HG03575 (cell line): Measurements from ENCODE around the gene FGF13.

Experiments
- ATAC-seq: cut with Tn5 transposase; IDR thresholded peaks from one replicate; pipeline ENCODE4 v1.9.1; 2021; ENCODE audit not compliant: unreplicated experiment, insufficient number of reproducible peaks, low FRiP score; ENCODE audit errors: extremely low read depth

Gene FGF13

DNA sequence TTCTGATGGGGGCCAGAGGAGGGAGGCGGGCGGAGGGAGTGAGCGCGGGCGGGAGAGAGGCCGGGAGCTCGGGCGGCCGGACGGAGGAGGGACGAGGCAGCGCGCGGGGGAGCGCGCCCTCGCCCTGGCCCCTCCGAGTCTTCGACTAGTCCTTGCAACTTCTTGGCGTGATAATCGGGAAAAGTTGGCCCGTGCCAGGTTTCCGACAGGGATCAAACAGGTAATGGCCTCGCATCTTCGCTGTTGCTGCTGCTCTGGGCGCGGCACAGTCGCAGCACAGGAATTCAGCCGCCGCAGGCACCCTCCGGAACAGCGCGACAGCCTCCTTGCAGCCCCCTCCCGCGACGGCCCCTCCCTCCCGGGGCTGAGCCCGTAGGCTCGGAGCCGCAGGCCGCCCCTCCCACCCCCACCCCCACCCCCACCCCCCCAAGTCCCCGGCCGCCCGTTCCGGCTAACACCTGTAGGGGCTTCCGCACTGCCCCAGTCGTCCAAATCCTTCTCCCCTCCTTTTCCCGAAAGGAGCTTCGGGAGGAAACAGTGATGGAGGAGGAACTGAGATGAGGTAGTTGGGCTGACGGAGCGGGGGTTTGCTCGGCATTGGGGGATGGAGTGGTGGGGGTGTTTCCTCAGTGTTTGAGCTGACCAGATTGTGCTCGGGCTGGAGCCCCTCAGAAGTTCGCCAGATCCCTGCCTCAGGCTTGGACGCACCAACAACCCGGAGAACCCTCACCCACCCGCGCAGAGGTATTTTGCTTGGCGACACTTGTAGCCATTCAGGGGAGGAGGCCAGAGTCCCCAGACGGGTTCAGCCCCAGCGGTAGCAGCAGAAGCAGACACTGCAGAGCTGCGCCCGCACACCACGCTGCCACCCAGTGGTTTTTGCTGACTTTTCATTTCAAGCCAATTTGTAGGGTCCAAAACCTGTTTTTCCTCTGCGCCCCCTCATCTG, at the start of gene FGF13:
Gene FGF13, minus strand, starts transcription at position 319 of the 949 bp plus-strand sequence. CDS start 714 bp downstream, outside the sequence.
- no peak for ATAC-seq

DNA sequence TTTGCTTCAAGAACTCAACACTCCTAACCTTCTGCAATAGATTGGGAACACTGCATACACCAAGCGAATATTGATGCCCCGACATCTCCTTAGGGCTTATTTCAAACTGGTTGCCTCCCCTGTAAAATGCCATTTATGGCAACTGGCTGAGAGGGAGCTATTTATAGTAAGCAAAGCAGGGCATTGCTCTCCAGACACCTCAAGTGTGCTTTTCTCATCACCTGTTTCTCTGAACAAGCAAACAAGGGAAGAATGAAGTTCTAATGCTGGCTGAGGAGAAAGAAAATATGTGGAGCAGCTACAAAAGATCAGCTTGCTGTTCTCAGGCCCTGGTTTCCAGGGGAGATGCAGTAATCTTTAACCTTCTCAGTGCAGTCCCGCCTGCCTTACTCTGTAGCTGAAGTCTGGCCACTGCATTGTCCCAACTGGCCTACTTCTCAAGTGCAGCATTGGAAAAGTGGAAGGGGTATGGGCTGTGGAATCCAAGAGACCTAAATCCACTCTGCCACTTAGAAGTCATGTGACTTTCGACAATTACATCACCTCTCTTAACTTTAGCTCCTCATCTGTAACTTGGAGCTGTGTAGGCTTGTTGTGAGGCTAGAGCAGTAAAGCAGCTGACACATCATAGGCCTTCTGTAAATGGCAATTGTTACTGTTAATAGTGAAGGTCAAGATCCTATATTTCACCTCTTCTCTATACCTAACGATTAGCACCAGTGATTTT, 47.9 kb upstream of the FGF13 start:
- ATAC-seq = no peak

DNA sequence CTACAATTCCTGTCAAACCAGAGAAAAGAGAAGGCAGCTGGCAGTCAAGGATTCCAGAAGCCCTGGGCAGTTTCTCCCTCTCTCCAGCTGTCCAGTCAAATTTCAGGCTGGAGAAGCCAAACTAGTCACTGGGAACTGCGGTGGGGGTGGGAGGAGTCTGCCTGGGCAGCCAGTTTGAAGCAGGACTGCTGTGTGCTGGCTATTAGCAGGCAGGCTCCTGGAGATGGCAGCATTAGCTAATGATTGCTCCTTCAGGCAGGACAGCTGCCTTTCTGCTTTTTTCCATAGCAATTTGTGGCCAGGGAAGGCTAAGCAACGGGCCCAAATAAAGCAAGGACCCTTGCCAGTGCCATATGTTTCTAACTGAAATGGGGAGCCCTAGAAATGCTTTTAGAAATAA, 44.7 kb upstream of the FGF13 start:
- ATAC-seq = no peak

DNA sequence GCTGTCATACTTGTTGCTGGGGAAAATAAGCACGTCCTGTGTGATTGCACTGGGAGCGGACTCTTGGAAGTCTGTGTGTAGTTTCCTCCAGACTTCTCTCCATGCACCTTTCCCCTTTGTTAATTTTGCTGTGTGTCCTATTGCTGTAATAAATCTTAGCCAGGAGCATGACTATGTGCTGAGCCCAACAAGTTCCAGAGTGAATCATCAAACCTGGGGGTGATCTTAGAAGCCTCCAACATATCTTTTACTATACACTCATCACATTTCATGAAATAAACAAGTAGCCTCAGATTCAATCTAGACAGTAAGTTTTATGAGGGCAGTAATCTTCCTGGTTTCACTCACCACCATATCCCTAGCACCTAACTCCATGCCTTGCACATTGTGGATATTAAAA, 43.3 kb upstream of the FGF13 start:
- ATAC-seq = no peak

DNA sequence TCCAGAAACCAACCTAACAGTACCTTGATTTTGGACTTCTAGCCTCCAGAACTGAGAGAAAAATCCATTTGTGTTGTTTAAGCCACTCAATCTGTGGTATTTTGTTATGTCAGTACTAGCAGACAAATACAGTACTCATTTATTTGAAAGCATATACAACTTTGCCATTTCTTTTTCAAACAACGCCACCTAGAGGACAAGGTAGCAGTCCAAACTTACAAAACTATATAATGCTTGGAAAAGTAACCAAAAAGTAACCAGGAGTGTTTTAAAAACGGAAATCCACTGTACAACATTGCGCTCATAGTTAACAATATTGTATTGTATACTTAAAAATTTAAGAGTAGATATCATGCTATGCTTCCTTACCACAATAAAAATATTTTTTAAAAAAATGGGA, 37.0 kb upstream of the FGF13 start:
- ATAC-seq = no peak

DNA sequence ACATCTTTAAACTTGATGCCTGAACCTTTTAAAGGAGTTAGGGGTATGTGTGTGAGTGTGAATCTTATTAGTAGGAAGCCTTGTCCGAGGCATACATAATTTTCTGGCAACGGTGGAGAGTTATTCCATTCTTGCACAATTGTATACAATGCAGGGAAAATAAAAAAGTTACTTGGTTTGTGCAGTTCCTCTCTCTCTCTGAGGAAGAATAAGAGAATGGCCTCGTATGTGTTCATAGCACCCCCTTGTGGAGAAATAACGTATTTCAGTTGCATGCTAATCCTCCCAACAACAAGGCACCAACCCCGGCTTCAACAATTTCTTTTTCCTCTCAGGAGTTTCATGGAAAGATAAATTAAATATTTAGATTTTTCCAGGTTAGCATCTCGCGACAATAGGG, 33.7 kb upstream of the FGF13 start:
- no peak for ATAC-seq

DNA sequence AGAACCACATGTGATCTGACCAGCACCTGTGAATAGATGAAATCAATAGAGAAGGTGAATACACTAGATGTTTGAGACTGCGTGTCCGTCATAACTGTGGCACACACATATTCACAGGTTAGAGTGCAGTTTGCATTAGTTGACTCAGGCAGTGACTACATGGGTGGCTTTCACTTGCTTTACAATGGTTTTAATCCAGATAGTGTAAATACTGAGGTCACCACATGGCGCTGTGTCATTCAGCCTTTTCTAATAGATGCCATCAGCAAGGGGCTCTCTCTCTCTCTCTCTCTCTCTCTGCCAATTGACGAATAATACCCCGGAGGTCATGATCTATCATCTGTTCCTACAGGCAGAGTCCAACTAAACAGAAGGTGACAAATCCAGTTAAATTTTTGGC, 30.7 kb upstream of the FGF13 start:
- ATAC-seq = no peak

DNA sequence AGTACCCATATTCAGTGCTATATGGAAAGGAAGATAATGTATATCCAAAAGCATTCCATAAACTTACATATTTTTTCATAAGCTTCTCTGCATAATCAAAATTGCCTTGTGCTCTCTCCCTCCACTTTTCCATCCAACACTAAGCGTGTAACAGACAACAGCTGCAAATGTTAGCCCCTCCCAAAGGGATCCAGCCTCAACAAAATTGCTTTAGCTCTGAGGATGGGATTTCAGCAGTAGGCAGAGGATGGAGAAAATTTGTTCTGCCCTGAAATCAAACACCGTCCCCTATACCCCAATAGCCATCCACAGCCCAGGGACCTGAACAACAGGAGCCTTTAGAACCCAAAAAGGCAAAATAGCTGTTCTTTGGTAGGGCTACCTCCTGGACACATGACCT, 28.8 kb upstream of the FGF13 start:
- ATAC-seq = no peak

DNA sequence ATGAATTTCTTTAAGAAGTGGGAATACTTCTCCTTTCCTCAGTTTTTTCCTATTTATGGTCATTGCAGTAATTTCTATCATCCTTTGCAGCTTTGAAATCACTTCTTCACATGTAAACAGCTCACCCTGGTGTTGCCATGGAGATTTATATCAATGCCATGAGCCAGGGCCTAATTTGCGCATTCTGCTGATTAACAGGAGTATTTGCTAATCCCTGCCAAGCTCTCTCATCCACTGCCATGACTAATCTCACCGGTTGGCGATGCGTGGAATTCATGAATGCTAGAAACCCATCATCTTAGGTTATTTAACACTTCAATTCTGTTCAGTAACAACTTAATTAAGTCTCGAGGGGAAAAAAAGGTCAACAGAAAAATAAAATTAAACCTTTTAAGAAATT, 11.8 kb upstream of the FGF13 start:
- ATAC-seq = no peak

DNA sequence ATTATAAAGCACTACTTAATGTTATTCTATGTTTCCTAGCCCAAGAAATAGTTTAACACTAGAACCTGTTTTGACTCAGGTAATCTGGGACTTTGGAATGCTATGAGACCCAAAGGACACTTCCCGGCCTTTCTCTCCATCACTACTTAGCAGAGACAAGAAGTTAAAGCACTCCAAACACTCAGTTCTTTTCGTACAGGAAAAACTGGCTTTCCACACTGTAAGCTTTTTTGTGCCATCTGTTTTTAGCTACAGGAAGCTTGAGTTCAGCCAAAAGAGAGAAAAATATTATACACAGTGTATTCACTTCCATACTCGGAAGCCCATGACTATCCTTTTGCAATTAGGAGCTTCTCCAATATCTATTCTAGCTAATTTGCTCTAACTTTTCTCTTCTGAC, 7.9 kb upstream of the FGF13 start:
- ATAC-seq = no peak

DNA sequence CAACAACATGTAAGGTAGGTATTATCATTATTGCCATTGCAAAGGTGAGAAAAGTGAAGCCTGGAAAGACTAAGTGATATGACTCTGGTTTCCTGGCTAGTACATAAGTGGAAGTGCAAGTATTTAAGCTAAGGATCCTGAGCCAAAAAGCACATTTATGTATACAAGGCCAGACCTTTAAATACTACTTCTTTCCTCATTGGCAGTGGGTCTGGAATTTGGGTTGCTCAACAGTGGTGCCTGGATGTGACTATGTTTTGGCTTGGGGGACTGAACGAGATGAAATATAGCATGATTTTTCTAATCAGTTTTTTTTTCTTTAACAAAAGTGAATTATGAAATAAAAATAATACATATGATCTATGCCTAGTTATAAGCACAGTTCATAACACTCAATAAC, 7.4 kb upstream of the FGF13 start:
- no peak for ATAC-seq

DNA sequence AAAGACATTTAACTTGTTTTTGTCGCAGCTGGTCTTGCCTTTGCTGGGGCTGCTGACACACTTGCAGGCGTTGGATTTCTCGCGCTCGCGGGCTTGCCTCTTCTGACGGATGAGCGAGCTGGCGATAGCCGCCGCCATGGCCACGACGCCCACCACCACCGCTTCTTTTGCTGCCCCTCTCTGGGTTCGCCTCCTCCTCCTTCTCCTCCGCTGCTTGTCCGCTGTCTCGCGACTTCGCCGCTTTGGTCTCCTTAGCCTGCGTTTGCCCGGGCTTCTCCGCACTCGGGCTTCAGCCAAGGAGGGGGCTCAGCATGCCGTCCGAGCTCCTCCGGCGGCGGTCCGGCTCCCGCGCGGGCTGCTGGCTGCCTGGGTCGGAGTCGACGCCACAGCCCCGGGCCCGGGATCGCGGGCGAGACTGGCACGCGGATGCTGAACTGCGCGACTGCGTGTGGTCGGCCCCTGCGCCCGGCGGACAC, 613 bp downstream of the FGF13 start:
- no peak for ATAC-seq

DNA sequence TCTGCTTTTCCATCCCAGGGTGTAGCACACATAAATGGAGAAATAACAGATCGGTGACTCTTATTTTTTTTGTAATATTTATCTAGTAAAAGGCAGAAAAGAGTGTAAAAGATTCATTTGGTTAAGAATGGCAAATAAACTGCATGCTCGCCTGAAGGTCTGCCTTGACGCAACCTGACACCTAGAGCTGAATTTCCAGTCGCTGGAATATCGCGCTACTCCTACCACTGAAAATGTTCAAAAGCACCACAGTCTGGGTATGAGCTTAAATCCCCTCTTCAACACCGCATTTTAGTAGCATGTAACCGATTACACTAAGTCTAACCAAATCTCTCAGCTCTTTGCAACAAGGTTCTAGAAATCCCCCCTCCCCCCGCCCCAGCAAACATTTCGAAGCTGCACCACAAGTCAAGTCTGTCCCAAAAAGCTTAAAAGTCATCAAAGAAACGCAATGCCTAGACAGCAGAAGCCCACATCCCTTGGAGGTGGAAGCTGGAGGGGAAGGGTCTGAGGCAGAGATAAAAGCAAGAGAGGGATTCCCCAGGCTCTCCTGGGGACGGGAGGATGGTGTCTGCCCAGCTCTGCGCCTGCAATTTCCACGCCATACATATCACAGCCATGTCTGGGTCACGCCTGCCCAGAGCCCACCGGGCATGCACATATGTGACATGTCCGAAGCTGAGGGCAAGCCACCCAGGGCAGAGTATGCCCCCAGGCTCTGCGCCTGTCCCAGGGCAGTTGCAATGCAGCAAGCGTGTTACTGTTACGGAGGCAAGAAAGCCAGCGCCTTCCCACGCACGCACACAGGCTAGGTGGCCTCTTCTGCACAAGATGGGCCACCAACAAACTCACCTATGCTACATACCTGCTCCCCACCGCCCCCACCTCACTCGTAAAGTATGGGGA, 1.4 kb downstream of the FGF13 start:
- ATAC-seq = no peak

DNA sequence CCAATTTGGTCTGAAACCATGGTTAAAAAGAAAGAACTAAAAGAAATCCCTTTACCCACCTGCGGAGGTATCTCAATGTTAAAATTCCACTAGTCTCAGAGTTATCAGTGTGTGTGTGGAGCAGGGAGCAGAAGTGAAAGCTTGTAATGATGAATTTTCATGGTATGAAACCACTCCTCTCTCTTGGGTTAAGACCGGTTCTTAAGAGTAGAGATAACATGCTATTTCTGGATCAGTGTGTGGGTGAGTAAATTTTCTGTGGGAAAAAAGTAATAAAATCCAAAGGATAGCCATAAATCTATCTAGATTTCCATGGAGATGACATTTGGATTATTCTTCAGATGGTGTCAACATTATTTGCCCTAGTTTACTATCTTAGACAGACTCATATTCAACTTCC, 3.2 kb downstream of the FGF13 start:
- ATAC-seq = no peak

DNA sequence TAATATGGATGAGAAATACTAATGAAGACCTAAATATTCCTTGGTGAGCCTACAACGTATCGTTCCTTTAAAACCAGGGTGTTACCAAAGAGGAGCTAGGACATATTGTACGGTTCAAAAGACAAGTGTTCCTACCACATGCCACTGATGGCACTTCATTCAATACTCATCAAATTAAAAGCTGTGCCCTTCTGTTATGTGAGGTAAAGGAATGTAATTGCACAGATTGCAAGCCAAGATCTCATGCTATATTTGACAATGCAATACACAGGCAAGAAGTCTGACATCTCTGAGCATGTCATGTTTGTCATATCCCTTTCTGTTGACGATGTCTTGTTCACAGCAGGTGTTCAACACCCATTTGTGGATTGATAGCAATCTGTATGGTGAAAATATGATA, 6.9 kb downstream of the FGF13 start:
- ATAC-seq = no peak

DNA sequence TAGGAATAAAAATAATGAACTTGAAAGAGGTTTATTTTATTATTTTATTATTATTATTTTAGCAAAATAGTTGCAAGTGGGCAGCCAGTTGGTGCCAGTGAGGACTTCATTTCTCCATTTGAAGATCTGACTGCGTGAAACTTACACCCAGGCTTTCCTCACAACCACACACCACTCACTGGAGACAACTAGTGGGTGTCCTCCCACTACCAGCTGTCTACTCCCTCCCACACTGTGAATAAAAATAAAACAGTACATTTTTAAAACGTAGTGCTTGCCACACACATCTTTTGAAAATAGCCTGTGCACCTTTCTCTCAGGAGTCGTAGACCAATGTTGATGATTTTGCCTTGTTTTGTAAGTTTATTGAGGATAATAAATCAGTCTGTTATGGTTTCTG, 7.4 kb downstream of the FGF13 start:
- ATAC-seq = no peak

DNA sequence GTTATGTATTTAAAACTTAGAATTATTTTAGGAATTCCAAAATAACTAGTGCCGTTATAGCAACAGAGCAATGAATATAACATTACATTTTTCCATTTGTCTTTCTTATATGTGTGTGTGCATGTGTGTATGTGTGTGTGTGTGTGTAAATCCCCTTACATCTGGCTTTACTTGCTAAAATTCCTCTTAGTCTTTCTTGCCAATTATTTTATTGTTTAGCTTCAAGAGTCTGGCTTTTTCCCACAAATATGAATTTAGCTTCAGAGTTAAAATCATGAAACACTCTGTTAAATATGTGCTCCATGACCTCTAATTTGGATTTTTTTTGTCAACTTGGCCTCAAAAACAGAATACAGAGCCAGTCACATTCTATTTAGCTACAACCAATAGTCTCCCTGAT, 18.9 kb downstream of the FGF13 start:
- ATAC-seq = no peak

DNA sequence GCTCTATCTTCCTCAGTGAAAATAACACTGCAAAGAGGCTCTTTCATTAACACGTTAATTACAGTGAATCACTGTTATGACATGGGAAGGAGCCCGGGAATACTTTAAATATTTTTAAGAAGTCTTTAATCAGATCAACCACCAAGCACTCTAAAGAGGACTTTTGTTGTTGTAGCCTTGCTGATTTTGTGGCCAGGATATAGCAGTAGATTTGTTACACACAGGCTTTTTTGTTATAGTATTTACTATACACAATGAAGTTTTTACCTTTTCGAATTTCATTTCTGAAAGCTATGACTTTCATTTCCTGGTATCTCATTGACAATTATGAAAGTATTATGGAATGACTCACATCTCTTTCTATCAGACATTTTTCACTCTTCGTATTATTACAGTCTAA, 20.3 kb downstream of the FGF13 start:
- ATAC-seq = no peak

DNA sequence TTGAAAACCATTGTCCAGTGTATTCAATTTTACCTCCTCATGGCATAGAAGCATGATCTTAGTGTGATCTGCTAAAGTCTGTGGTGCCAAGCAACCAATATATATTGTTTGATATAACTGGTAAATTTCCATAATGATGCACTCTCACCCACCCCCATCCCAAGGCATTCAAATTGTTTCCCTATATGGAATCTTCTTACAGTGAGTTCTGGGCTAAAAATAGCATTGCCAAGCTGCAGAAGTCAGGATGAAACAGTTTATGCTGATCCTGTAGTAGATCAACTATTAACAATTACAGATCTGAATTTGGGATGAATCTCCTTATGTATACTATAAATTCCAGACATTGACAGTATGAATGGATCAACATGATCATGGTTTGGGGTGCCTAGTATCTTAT, 20.9 kb downstream of the FGF13 start:
- no peak for ATAC-seq
